ENCODE measurements around the gene CLDND2.

CLDND2 gene

DNA sequence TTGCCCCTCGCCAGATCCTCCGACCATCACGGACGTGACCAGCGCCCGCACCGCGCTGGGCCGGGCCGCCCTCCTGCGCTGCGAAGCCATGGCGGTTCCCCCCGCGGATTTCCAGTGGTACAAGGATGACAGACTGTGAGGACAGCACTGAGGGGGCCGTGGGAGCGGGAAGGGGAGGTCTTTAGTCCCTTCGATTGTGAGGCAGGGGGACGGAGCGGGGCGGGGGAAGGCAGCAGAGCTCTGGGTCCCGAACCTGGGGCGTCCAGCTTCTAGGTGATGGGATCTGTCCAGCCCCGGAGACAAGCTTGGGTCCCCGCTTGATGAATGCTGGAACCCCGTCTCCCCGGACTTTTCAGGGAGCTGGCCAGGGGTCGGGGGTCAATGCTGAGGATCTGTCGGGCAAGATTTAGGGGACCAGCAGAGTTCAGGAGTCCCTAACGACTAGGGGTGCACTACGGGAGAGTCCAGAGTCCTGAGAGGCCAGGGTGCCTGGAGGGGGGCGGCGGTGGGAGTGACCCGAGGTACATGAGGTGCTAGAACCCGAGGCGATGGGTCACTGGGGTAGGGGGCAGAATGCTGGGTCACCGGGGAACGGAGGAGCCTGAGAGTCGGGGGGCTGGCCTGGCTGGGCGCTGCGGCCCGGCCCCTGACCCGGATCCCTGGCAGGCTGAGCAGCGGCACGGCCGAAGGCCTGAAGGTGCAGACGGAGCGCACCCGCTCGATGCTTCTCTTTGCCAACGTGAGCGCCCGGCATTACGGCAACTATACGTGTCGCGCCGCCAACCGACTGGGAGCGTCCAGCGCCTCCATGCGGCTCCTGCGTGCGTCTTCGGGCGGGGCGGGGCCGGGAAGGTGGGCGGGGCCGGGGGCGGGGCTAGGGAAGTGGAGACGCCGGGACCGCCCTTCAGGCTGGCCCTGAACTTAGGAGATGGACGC is 41.5 kb downstream of the CLDND2 start:
- DNase-seq = no peak

DNA sequence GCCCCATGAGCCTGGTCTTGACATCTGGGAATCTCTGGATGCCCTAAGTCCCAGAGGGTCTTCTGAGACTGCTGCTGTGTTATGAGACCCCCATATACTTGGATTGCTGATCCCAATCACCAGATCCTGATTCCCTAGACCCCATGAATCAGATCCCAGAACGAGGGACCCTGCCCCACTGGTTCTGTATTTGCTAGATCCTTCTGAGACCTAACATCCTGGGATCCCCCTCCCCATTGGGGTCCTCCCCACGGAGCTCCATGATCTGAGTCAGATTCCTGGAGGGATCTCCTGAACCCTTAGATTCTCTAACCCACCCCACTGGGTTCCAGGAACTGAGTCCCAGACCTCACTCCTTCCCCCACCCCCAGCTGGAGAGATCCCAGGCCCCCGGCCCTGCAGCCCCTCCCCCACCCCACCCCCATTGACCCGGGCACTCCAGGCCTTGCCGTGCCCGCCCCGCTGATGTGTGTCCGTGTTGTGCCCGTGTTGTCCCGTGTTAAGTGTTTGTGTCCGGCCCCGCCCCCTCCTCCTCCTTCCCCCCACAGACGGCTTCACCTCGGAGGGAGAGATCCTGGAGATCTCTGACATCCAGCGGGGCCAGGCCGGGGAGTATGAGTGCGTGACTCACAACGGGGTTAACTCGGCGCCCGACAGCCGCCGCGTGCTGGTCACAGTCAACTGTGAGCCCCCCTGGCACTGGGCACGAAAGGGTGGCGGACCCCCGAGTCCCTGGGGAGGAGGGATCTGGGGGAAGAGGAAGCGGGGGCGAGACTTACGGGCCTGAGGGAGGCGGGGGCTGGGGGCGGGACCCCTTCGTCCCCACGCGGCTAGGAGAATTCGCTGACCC is 42.4 kb downstream of the CLDND2 start:
- DNase-seq = no peak

DNA sequence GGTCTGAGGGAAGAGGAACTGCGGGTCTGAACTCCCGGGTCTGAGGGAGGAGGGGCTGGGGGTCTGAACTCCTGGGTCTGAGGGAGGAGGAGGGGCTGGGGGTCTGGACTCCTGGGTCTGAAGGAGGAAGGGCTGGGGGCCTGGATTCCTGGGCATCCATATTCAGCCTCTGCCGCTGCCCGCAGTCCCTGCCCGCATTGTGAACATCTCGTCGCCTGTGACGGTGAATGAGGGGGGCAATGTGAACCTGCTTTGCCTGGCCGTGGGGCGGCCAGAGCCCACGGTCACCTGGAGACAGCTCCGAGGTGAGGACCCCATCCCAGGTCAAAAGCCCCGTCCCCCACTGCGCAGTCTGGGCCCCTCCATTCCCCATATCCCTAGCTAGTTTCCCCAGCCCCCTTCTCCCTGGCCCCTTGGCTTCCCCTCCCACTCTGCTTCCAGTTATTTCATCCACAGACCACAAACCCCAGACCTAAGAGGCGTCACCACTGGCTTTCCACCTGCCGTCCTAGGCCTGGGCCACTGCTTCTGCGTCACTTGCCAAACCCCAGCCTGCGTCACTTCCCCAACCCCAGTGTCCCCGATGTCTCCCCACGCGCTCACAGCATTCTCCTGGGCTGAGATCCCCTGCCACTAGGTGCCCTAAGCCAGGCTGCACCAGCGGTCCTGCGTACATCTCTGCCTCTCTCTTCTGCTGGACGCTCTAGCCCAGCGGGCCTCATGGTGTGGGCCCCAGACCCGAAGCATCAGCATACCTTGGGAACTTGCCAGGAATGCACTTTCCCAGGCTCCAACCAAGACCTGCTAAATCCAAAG is 43.4 kb downstream of the CLDND2 start:
- DNase-seq = no peak

DNA sequence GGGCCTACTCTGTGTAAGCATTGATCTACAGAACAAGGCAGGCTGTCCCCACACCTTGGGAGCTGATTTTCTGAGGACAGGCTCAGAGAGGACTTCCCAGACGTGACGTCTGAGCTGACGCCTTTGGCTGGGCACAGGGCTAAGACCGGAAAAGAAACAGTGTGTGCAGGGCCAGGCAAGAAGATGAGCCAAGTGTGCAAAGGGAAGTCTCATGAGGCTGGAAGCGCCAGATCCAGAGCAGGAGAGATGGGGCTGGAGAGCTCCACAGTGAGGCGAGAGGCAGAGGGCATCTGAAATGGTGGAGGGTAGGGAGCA is 44.7 kb downstream of the CLDND2 start:
- DNase-seq = no peak

DNA sequence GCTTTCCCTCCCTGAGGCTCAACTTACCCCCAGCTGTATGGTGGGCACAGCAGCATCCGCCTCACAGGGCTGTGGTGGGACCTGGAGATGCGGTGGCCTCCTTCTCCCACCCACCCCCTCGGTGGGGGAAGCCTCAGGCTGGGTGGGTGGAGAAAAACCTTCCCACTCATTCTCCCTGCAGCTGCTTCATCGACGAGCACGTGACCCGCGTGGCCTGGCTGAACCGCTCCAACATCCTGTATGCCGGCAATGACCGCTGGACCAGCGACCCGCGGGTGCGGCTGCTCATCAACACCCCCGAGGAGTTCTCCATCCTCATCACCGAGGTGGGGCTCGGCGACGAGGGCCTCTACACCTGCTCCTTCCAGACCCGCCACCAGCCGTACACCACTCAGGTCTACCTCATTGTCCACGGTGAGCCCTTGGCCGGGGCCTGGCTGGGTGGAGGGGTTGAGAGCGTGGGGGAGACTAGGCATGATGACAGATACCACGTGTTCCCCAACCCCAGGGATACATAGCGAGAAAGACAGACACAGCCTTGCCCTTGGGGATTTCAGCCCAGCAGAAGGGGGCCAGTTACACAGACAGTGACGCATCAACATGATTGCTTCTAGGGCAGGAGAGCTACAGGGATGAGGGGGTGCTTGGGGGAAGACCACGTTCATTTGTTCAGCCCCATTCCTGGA is 45.2 kb downstream of the CLDND2 start:
- DNase-seq = no peak

DNA sequence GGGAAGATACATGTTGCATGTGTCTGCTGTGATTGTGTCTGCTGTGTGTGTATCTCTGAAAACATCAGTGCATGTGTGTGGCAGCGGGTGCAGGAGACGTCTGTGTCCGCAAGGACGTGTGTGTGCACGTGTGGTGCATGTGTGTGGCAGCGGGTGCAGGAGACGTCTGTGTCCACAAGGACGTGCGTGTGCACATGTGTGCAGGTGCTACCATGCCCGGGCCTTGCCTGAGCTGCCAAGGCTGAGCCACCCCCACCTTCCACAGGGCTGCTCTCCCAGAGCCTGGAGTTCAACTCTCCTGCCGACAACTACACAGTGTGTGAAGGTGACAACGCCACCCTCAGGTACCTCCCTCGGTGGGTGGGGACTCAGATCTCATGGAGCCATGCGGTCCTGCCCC is 47.0 kb downstream of the CLDND2 start:
- DNase-seq = no peak

GRCh38 chr19:51320280-51320657 is 48.5 kb downstream of the CLDND2 start:
- DNase-seq = no peak

DNA sequence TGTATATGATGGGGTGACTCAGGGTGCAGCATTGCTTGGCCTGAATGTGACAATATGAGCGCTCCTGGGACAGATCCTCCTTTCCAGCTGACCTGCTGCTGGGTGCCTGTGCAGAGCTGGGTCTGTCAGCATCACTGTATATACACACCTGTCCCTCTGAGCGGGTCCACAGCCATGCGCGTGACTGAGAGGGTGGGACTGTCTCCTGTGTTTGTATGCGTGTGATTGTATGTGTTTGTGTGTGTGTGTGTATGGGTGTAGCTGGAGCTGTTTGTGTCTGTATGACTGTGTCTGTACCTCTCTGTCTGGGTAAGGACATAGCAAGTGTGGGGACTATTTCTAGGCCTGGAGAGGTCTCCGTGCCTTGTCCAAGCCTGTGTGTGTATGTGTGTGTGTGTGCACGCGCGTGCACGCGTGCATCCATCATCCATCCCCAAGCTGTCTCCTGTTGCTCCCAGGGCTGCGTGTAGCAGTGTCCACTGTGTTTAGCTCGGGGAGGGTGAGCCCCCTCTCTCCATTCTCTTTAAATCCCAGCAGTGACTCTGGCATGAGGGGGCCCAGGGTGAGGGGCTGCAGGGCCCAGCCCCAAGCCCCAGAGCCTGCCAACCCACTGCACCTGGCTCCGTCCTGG is 49.0 kb downstream of the CLDND2 start:
- DNase-seq = no peak

DNA sequence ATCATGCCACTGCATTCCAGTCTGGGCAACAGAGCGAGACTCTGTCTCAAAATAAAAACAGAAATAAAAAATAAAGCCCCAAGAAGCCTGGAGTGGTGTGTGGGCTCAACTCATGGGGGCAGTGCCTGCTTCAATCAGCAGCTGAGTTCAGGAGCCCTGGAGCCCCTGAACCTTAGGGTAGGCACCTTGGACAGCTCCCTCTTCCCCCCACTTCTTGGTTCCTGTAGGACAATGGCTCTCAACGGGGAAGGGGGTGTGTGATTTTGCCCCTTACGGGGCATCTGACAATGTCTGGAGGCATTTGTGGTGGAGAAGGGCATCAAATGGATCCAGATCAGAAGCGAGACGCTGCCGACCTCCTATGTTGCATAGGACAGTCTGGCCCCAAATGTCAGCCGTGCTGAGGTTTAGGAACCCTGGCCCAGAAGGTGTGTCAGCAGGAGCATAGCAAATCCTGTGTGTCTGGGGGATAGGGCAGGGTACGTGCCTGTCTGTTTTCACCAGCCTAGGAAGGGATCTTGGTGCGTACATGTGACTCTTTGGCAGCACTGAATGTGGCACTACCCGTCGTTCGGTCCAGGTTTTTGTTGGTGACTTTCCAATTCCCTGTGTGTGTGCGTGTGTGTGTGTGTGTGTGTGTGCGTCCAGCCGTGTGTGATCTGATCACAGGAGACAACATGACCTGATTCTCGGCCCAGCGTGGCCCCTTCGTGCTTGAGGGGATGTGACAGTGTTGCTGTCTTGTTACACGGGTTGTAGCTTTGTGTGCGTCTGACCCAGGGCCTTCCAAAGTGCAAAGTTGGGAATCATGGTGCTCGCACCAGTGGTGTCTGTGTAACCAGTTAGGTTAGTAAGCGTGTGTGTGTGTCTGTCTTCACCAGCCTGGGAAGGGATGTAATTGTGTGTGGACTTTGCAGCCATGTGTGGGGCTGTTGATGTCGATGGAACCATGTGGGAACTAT is 49.8 kb downstream of the CLDND2 start:
- DNase-seq = no peak

GRCh38 chr19:51317968-51318367 is 50.8 kb downstream of the CLDND2 start:
- DNase-seq = no peak

GRCh38 chr19:51317376-51317775 is 51.4 kb downstream of the CLDND2 start:
- no peak for DNase-seq

Measured in NCI-H1417 treated with DMSO at 0.1 percent for 48 hours (cell line).